ENCODE measurements around the gene UBA1.

UBA1 gene

GRCh38 chrX:47170861-47171692 is 22.6 kb upstream of the UBA1 start:
- DNase-seq = no peak

- no peak for DNase-seq
Measured at GRCh38 chrX:47171996-47172395, 21.6 kb upstream of the UBA1 start.

DNA sequence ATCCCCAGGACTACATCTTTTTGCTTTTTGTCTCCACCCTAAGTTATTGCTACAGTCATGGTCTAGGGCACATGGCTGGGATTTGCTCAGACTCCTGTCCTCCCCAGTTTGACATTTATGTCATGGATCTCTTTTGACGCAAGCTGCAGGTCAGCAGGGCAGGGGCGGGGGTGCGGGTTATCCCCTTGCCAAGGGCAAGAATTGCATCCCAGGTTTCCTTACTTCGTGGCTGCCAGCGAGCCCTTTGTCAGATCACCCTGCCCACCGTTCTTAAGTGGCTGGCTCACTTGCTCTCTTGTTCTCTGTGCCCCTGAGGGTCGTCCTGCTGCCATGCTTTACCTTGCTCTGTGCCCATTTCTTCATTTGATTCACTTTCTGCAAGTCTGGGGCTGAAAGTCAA is 21.1 kb upstream of the UBA1 start:
- DNase-seq = no peak

DNA sequence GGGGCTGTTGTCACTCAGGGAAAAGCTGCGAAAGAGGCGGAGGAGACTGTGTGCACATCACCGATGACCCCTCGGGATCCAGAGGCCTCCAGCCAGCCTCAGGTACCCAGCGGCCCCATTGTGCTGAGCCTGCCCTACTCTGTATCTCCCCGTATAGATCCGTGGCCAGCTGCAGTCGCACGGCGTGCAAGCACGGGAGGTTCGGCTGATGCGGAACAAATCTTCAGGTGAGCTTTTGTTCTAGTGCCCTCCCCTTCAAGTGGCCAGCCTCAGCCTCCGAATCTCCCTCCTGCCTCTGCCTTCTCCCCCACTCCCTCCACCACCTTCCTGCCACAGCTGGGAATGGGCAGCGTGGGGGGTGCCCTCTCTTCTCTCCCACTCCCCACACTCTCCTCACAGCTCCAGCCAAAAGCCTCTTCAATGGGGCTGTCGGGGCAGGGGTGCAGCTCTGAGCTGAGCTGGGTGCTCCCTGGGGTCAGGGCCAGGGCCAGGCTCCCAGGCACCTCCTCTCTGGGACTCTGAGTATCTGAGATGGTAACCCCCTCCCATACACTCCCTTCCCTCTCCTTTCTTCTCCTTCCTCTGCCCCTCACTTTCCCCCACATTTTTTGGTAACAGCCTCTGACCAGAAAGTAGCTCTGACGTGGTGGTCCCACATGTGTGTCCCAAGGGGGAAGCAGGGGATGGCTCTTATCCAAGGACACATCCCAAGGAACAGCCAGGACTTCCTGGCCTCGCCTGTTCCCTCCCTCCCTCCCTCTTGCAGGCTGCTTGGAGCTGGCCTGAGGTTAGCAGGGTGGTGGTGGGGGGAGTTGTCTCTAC is 20.4 kb upstream of the UBA1 start:
- DNase-seq = no peak

DNA sequence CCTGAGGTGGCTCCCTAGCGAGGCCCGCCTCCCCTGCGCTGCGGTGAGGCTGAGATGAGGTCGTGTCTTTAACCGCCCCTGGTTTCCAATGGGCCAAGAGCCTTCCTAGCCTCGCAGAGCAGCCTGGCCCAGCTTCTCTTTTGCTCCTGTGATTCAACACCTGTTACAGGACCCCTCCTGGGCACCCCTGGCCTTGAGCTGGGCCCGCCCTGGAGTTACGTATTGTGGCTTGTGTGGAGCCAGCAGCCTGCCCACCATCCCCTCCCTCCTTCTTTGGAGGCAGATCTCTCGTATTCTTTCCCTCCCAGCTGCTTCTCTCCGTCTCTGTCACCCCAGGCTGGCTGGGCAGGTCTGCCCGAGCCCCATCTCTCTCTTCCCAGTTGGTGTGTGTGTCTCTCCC is 19.3 kb upstream of the UBA1 start:
- DNase-seq = no peak

- no peak for DNase-seq
Measured at GRCh38 chrX:47174846-47175587, 18.6 kb upstream of the UBA1 start.

DNA sequence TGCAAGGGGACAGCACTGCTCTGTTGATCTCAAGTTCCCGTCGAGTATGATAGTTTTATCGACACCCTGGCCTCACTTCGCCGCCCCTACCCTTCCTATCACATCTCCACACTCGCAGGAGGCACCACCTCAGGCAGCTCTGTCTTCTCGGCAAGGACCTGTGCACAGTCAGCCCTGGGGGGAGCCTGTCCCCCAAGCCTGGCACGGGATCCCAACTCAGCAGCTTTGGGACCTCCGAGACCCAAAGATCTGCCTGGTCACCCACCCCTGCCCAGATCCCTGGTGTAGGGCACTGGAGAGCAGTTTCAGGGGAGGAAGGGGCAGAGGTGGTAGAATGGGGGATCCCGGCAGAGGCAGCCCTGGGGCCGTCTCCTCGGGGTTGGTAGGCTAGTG is 18.0 kb upstream of the UBA1 start:
- DNase-seq = no peak

DNA sequence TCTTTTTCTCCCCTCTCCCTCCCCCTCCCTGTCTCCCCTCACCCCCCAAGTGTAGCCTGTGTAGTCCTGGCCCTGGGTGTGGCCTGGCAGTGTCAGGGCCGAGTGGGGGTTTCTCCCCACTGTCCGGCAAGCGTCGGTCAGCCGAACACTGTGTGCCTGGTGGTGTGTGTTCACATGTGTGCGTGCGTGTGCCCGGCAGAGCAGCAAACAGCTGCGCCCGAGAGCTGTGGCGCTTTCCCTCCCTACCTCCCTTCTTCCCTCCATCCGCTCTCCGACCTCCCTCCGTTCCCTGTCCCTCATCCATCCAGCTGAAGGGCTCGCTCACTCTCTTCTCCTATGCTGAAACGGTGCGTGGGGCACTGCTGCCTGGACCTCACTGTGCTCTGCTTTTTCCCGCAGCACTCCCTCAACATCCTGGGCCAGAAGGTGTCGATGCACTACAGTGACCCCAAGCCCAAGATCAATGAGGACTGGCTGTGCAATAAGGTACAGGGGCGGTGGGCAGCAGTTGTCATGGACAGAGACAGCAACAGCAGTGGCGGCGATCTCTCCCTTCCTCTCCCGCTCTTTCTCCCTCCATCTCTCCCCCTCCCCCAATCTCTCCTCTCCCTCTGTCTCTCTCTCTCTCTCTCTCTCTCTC is 17.4 kb upstream of the UBA1 start:
- DNase-seq = no peak

GRCh38 chrX:47177079-47177478 is 16.6 kb upstream of the UBA1 start:
- no peak for DNase-seq

- DNase-seq = no peak
Measured at GRCh38 chrX:47178337-47178736, 15.3 kb upstream of the UBA1 start.

DNA sequence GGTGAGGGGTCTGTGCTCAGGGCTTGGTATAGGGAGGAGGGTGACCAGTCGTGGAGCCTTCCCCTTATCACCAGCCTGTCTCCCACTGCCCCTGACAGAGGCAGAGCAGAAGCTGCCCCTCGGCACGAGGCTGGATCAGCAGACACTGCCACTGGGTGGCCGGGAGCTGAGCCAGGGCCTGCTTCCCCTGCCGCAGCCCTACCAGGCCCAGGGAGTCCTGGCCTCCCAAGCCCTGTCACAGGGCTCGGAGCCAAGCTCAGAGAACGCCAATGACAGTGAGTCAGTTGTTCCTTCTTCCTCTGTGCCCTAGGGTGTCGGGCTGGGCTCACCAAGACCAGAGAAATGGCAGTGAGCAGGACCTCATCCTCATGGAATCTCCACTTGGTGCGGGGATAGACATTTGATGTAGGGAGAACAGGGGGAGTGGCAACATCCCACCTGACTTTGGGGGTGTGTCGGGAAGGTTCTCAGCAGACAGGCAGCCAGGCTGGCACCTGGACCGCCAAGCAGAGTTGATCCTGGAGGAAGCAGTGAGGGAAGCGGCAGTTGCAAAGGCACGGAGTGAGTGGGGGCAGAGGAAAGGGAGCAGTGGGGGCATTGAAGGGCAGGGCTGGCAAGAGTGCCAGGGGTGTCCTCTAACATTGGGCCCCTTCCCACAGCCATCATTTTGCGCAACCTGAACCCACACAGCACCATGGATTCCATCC is 14.3 kb upstream of the UBA1 start:
- no peak for DNase-seq

DNA sequence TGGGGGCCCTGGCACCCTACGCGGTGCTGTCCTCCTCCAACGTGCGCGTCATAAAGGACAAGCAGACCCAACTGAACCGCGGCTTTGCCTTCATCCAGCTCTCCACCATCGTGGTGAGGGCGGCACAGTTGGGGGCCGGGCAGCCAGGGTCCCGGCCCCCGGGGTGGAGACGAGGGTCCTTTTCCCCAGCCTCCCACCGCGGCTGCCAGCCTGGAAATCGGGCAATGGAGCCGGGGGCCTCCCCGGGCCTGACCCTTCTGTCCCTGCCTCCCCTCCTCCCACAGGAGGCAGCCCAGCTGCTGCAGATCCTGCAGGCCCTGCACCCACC is 13.7 kb upstream of the UBA1 start:
- no peak for DNase-seq

DNA sequence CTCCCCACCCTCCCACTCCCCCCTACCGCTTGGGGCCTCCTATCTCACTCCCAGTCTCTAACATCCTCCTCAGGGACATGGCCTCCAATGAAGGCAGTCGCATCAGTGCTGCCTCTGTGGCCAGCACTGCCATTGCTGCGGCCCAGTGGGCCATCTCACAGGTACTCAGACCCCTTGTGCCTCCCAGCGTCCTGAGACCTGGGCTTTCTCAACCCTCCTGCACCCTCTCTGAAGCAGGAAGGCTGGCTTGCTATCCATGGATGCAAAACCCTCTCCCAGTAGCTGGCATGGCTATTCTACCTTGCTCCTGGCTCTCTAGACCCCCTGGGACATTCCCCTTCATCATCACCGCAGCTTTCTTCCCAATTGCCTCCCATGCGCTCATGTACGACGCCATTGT is 13.3 kb upstream of the UBA1 start:
- DNase-seq = no peak

GRCh38 chrX:47181301-47181700 is 12.3 kb upstream of the UBA1 start:
- no peak for DNase-seq

DNA sequence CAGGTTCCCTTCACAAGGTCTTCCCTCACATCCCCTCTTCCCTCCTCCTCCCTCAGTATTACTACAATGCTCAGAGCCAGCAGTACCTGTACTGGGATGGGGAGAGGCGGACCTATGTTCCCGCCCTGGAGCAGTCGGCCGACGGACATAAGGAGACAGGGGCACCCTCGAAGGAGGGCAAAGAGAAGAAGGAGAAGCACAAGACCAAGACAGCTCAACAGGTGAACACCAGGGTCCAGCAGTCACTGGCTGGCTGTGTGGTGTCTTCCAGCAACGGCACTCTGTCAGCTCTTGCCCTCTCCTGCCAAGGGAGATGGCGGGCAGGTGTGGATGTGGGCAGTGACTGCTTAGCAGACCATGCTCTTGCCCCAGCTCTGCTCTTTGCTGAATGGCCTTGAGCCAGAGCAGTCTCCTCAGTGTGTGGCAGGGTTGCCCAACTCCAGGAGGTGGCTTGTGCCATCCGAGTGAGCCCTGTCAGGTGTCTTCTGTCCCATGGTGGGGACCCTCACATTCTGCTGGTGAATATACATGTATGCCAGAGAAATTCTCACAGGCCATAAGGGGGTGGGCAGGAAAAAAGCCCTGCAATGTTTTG is 11.4 kb upstream of the UBA1 start:
- no peak for DNase-seq

- no peak for DNase-seq
Measured at GRCh38 chrX:47184486-47184885, 9.1 kb upstream of the UBA1 start.

GRCh38 chrX:47185241-47185640 is 8.4 kb upstream of the UBA1 start:
- DNase-seq = no peak

DNA sequence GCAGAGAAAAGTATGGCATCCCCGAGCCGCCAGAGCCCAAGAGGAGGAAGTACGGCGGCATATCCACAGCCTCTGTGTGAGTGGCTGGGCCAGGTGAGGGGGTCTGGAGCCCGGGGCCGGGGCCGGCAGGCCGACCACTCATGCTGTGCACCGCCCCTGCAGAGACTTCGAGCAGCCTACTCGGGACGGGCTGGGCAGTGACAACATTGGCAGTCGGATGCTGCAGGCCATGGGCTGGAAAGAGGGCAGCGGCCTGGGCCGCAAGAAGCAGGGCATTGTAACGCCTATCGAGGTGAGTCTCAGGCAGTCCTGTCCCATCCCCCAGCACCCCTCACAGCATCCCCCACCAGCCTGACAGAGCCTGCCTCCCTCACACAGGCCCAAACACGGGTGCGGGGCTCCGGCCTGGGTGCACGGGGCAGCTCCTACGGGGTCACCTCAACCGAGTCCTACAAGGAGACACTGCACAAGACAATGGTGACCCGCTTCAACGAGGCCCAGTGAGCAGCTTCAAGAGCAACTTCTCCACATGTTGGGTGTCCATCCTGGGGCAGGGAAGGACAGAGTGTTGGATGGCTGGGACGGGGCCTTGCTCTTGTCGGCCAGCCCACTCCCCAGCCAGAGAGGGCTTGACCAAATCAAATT is 7.4 kb upstream of the UBA1 start:
- DNase-seq = no peak

DNA sequence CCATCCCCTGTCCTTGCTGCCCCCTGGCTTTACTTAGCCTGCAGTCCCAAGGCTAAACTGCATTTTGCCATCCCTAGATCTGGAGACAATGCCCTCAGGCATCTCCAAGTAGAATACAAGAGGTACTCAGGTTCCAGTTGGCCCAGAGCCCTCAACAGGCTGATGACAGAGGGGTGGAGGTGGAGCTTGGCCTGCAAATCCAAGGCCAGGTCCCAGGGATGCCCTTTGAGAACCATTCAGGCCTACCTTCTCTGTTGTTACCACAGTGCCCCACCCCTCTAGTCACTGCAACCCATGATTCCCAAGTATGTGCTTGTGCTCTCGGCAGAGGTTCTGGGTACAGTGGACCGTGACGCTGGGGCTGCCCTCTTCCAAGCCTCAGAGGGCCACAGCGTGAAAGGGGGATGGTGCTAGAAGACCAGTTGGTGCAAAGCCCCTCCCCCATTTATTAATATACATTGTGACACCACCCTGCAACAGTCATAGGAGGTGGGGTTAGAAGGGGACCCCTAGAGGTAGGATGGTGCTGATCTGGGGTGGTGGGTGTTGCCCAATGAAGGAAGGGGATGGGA is 6.4 kb upstream of the UBA1 start:
- DNase-seq = no peak

GRCh38 chrX:47189906-47190305 is 3.7 kb upstream of the UBA1 start:
- DNase-seq = no peak
